Embryonic facial prominence (tissue), 1 donor: ENCODE data around the gene BDH2.

Experiments used
- DNase-seq: peaks from one replicate; pipeline ENCODE4 v3.0.0-alpha.2; 2016; ENCODE audit errors: extremely low spot score

The BDH2 gene

GRCh38 chr4:103085555-103086196 lies 14.0 kb downstream of the BDH2 start:
- no peak for DNase-seq

- DNase-seq = no peak
Measured at GRCh38 chr4:103079621-103080020, 20.0 kb downstream of the BDH2 start.

GRCh38 chr4:103076747-103077347 lies 22.8 kb downstream of the BDH2 start, which contains the start of gene SLC9B2:
Gene SLC9B2, minus strand, starts transcription at chr4:103076761. Its CDS starts 9,211 bp downstream, at chr4:103067550.
- DNase-seq = no peak

GRCh38 chr4:103075894-103076746 lies 23.5 kb downstream of the BDH2 start:
- DNase-seq = no peak

- no peak for DNase-seq
Measured at GRCh38 chr4:103075435-103075893, 24.2 kb downstream of the BDH2 start.

GRCh38 chr4:103074744-103075434 lies 24.7 kb downstream of the BDH2 start:
- no peak for DNase-seq

GRCh38 chr4:103073792-103074438 lies 25.7 kb downstream of the BDH2 start:
- DNase-seq = no peak

- DNase-seq = no peak
Measured at GRCh38 chr4:103067841-103068547, 31.6 kb downstream of the BDH2 start.

- DNase-seq = no peak
Measured at GRCh38 chr4:103060453-103061148, 39.0 kb downstream of the BDH2 start.

- DNase-seq = no peak
Measured at GRCh38 chr4:103054030-103054429, 45.6 kb downstream of the BDH2 start.

GRCh38 chr4:103052779-103053178 lies 46.9 kb downstream of the BDH2 start:
- no peak for DNase-seq

- no peak for DNase-seq
Measured at GRCh38 chr4:103052145-103052544, 47.5 kb downstream of the BDH2 start.

- no peak for DNase-seq
Measured at GRCh38 chr4:103050736-103051436, 48.7 kb downstream of the BDH2 start.

GRCh38 chr4:103046416-103047290 lies 53.0 kb downstream of the BDH2 start:
- no peak for DNase-seq

- no peak for DNase-seq
Measured at GRCh38 chr4:103044183-103044582, 55.5 kb downstream of the BDH2 start.

- no peak for DNase-seq
Measured at GRCh38 chr4:103036169-103036568, 63.5 kb downstream of the BDH2 start.

GRCh38 chr4:103032574-103032973 lies 67.1 kb downstream of the BDH2 start:
- no peak for DNase-seq

GRCh38 chr4:103030791-103031190 lies 68.8 kb downstream of the BDH2 start:
- no peak for DNase-seq

GRCh38 chr4:103029300-103029699 lies 70.3 kb downstream of the BDH2 start:
- no peak for DNase-seq
